Lower leg skin (tissue), 4 donors: ENCODE measurements around the gene PSD2. TPM values are rescaled to one million over a fixed set of nuclear protein-coding genes. Genes with fewer than 3 reads are reported as not detected.
A peak's percentile ranks its signal among the peaks of the same experiment; 100 is the strongest.

ENCODE experiments used
- DNase-seq, 2 donors: peaks; one replicate each; pipeline ENCODE4 v3.0.0-alpha.2; 2019; ENCODE audit warnings: low spot score in 2 of 2
- H3K4me3 ChIP-seq: fragments of 200-600 bp; sonication (generic); 2 replicates; pipeline ENCODE4 v1.5.1; 2017; ENCODE audit warnings: mild to moderate bottlenecking, low read depth; ENCODE audit not compliant: poor library complexity, severe bottlenecking
- CTCF ChIP-seq, 3 donors: fragments of 450-650 bp; IDR thresholded peaks; one replicate each; pipeline ENCODE4 v1.5.1; 2016; ENCODE audit warnings: antibody characterized with exemption in 3 of 3, mild to moderate bottlenecking in 3 of 3, moderate library complexity in 2 of 3
- POLR2A ChIP-seq, 2 donors: fragments of 450-650 bp; IDR thresholded peaks; one replicate each; pipeline ENCODE4 v1.6.1; 2016 to 2017; ENCODE audit warnings: antibody characterized with exemption in 2 of 2, mild to moderate bottlenecking in 1 of 2, moderate library complexity in 1 of 2
- WGBS, 2 donors: methylation state at CpG; one replicate each; pipeline ENCODE4 v1.1.5; 2018; 5-methylcytosine and 5-hydroxymethylcytosine counted together
- intact Hi-C: fragments of 100-400 bp; cut with DNase I; formaldehyde crosslinking; loops from one replicate; pipeline ENCODE4 v1.15.0; 2023; ENCODE audit warnings: low total_unique reads
- total RNA-seq, 4 donors: library from RNA; depleted of rRNA; stranded (reverse); fragments of >200 nt; gene quantifications; one replicate each; pipeline ENCODE4 v1.1.0, GENCODE V29; 2016

The PSD2 gene
- total RNA-seq, 4 donors from 2014 or later = 0.15 to 0.30 (median 0.16) TPM

GRCh38 chr5:139839232-139839815 lies 43.7 kb downstream of the PSD2 start:
- 91 to 93% methylated on average over 16 of the region's 16 CpGs for WGBS, 2 donors
- TF ChIP-seq POLR2A (IDR thresholded peaks at IDR 0.05) = no peak
- no peak for TF ChIP-seq CTCF (IDR thresholded peaks at IDR 0.05)
- intact Hi-C loops = no loop called here
- no peak for DNase-seq
- no peak overlapping the region for H3K4me3 ChIP-seq

- intact Hi-C loops = no loop called here
- no peak for DNase-seq
- 88 to 94% methylated on average over 8 of the region's 8 CpGs for WGBS, 2 donors
- TF ChIP-seq POLR2A (IDR thresholded peaks at IDR 0.05) = no peak
- no peak overlapping the region for H3K4me3 ChIP-seq
Measured at GRCh38 chr5:139839918-139840317, 44.3 kb downstream of the PSD2 start.

- DNase-seq = no peak
- H3K4me3 ChIP-seq = no peak overlapping the region
- 70 to 79% methylated on average over 4 of the region's 4 CpGs for WGBS, 2 donors
- intact Hi-C loops = no loop called here
- no peak for TF ChIP-seq CTCF (IDR thresholded peaks at IDR 0.05)
- no peak for TF ChIP-seq POLR2A (IDR thresholded peaks at IDR 0.05)
Measured at GRCh38 chr5:139841549-139841948, 45.9 kb downstream of the PSD2 start.

GRCh38 chr5:139842321-139842720 lies 46.7 kb downstream of the PSD2 start:
- no peak overlapping the region for H3K4me3 ChIP-seq
- no peak for DNase-seq
- 86 to 95% methylated on average over 7 of the region's 7 CpGs for WGBS, 2 donors
- intact Hi-C loops = no loop called here
- TF ChIP-seq POLR2A (IDR thresholded peaks at IDR 0.05) (no peak), CTCF (IDR thresholded peaks at IDR 0.05) (no peak)

GRCh38 chr5:139843991-139844390 lies 48.4 kb downstream of the PSD2 start:
- DNase-seq = no peak
- 53 to 64% methylated on average over 5 of the region's 5 CpGs for WGBS, 2 donors
- intact Hi-C loops = no loop called here
- TF ChIP-seq POLR2A (IDR thresholded peaks at IDR 0.05) = no peak
- no peak for TF ChIP-seq CTCF (IDR thresholded peaks at IDR 0.05)
- H3K4me3 ChIP-seq = no peak overlapping the region

GRCh38 chr5:139844472-139845145 lies 49.0 kb downstream of the PSD2 start:
- TF ChIP-seq POLR2A (IDR thresholded peaks at IDR 0.05) (no peak), CTCF (IDR thresholded peaks at IDR 0.05) (no peak)
- 59 to 65% methylated on average over 18 of the region's 18 CpGs for WGBS, 2 donors
- no peak overlapping the region for H3K4me3 ChIP-seq
- peak; percentile 55 to 94 for DNase-seq
- intact Hi-C loops = no loop called here
